C4-2B (cell line): ENCODE measurements around the gene HDHD3.

Experiments
- H3K27ac ChIP-seq: fragments of 450-650 bp; 2 replicates; pipeline ENCODE4 v1.5.1; 2017
- ZFX ChIP-seq: fragments of 450-650 bp; IDR thresholded peaks from 2 replicates; pipeline ENCODE4 v1.6.1; 2017
- TF ChIP-seq, protein P1 (sequence below): fragments of 450-650 bp; conservative IDR thresholded peaks from 2 replicates; pipeline ENCODE4 v1.5.1; 2017; ENCODE audit warnings: mild to moderate bottlenecking

HDHD3 gene

GRCh38 chr9:113375057-113376023 lies 1.4 kb downstream of the HDHD3 start:
- TF ChIP-seq, protein P1, sequence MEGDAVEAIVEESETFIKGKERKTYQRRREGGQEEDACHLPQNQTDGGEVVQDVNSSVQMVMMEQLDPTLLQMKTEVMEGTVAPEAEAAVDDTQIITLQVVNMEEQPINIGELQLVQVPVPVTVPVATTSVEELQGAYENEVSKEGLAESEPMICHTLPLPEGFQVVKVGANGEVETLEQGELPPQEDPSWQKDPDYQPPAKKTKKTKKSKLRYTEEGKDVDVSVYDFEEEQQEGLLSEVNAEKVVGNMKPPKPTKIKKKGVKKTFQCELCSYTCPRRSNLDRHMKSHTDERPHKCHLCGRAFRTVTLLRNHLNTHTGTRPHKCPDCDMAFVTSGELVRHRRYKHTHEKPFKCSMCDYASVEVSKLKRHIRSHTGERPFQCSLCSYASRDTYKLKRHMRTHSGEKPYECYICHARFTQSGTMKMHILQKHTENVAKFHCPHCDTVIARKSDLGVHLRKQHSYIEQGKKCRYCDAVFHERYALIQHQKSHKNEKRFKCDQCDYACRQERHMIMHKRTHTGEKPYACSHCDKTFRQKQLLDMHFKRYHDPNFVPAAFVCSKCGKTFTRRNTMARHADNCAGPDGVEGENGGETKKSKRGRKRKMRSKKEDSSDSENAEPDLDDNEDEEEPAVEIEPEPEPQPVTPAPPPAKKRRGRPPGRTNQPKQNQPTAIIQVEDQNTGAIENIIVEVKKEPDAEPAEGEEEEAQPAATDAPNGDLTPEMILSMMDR: no peak
- no peak for TF ChIP-seq ZFX
- peak overlapping the region; percentile 80; the same call in 1 of the 2 replicates for H3K27ac ChIP-seq

DNA sequence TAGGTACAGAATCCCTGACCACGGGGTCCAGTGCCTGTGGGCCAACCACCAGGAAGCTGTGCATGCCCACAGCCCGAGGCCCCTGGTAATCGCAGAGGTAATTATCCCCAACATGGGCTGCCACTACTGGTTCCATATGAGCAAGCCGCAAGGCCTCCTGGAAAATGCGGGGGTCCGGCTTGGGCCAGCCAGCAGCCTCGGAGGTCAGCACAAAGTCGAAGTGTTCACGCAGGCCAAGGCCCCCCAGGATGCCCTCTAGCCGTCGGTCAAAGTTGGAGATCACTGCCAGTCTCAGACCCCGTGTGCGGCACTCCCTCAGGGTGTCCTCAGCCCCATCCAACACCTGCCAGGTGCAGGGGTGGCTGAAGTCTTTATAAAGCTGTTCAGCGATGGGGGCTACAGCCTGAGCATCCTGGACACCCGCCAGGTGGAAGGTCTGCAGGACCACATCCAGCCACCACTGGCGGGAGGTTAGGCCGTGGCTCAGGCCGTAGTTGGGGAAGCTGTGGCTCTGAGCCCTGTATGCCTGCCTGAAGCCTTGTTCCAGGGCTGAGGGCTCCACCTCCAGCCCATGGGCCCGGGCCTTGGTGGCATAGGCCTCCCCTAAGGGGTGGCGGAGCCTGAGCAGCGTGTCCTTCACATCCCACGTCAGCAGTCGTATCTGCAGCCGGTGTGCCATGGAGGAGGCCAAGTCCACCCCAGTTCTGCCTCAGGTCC lies 3.0 kb downstream of the HDHD3 start:
- H3K27ac ChIP-seq: no peak overlapping the region
- TF ChIP-seq, protein P1: no peak
- TF ChIP-seq ZFX: no peak

GRCh38 chr9:113373256-113373655 lies 3.5 kb downstream of the HDHD3 start:
- TF ChIP-seq, protein P1: no peak
- no peak for TF ChIP-seq ZFX
- no peak overlapping the region for H3K27ac ChIP-seq

DNA sequence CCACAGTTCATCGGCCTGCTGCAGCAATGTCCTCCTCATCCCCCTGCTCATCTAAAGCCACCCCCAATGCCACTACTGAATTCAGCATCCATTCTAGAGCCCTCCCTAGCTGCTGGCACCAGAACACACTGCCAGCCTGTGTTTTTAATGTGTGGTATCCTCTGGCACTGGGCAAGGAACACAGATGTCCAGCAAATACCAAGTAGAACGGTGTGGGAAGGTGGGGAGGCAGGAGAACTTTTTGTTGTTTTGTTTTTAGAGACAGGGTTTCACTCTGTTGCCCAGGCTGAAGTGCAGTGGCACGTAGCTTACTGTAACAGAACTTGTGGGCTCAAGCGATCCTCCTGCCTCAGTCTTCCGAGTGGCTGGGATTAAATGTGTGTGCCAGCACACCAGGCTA lies 4.7 kb downstream of the HDHD3 start:
- no peak for TF ChIP-seq ZFX
- TF ChIP-seq, protein P1: no peak
- H3K27ac ChIP-seq: no peak overlapping the region

- H3K27ac ChIP-seq: no peak overlapping the region
- TF ChIP-seq, protein P1: no peak
- no peak for TF ChIP-seq ZFX
Measured at GRCh38 chr9:113370806-113371325, 5.9 kb downstream of the HDHD3 start.

GRCh38 chr9:113369855-113370140 lies 7.0 kb downstream of the HDHD3 start:
- TF ChIP-seq ZFX: no peak
- TF ChIP-seq, protein P1: no peak
- no peak overlapping the region for H3K27ac ChIP-seq
